Smooth muscle cell (in vitro differentiated cells): ENCODE results near the gene KRTAP4-5. TPM values are rescaled to one million over a fixed set of nuclear protein-coding genes. Genes with fewer than 3 reads are reported as not detected.
"Not testable (repeated sequence)": the region's sequence is repeated elsewhere in the genome, so short reads cannot be mapped to it uniquely, and the experiment has no call there.

ENCODE experiments used
- DNase-seq: peaks from one replicate; lab custom pipeline; 2025; ENCODE audit not compliant: unreplicated experiment; lab: John Stamatoyannopoulos, UW
- H2AFZ ChIP-seq: fragments of 200-600 bp; sonication (generic); 2 replicates; pipeline ENCODE4 v1.6.0; 2016; ENCODE audit warnings: antibody characterized with exemption, low read depth, mild to moderate bottlenecking
- H3F3A ChIP-seq: fragments of 200-600 bp; sonication (generic); 2 replicates; pipeline ENCODE4 v1.6.0; 2017; ENCODE audit warnings: antibody characterized with exemption, low read depth
- H3K27ac ChIP-seq: fragments of 200-600 bp; sonication (generic); 2 replicates; pipeline ENCODE4 v1.5.1; 2016; ENCODE audit warnings: low read depth, mild to moderate bottlenecking
- H3K27me3 ChIP-seq: fragments of 200-600 bp; sonication (generic); 2 replicates; pipeline ENCODE4 v1.6.1; 2016; ENCODE audit warnings: low read depth, mild to moderate bottlenecking
- H3K36me3 ChIP-seq: fragments of 200-600 bp; sonication (generic); 2 replicates; pipeline ENCODE4 v1.5.1; 2016; ENCODE audit warnings: low read depth
- H3K4me1 ChIP-seq: fragments of 200-600 bp; sonication (generic); 2 replicates; pipeline ENCODE4 v1.5.1; 2016; ENCODE audit warnings: low read depth
- H3K4me2 ChIP-seq: fragments of 200-600 bp; sonication (generic); 2 replicates; pipeline ENCODE4 v1.6.0; 2016; ENCODE audit warnings: mild to moderate bottlenecking
- H3K4me3 ChIP-seq: fragments of 200-600 bp; sonication (generic); 2 replicates; pipeline ENCODE4 v1.5.1; 2016; ENCODE audit warnings: mild to moderate bottlenecking
- H3K79me2 ChIP-seq: fragments of 200-600 bp; sonication (generic); 2 replicates; pipeline ENCODE4 v1.6.0; 2016; ENCODE audit warnings: low read depth, mild to moderate bottlenecking
- H3K9ac ChIP-seq: fragments of 200-600 bp; sonication (generic); 2 replicates; pipeline ENCODE4 v1.6.0; 2016; ENCODE audit warnings: low read depth
- H3K9me3 ChIP-seq: fragments of 200-600 bp; sonication (generic); replicated peaks from 2 replicates; pipeline ENCODE4 v1.5.1; 2016; ENCODE audit warnings: low read depth
- H4K20me1 ChIP-seq: fragments of 200-600 bp; sonication (generic); 2 replicates; pipeline ENCODE4 v1.6.0; 2016; ENCODE audit warnings: low read depth
- WGBS: methylation state at CpG from one replicate; pipeline ENCODE4 v1.1.7; 2016; ENCODE audit warnings: low lambda C conversion rate; 5-methylcytosine and 5-hydroxymethylcytosine counted together
- polyA plus RNA-seq: library from polyadenylated mRNA; unstranded; fragments of >200 nt; fragmentation: Nextera tagmentation; extraction: Ambion mirVana; gene quantifications from 2 replicates; pipeline ENCODE4 v1.2.1, GENCODE V29; 2016
- total RNA-seq: library from RNA; depleted of rRNA; stranded (reverse); fragments of >200 nt; gene quantifications from 2 replicates; pipeline ENCODE4 v1.2.3, GENCODE V29; 2014
- TF ChIP-seq, protein P1 (sequence below): fragments of 200-600 bp; sonication (generic); IDR thresholded peaks from 2 replicates; pipeline ENCODE4 v1.5.1; 2017; ENCODE audit warnings: borderline replicate concordance, mild to moderate bottlenecking, antibody characterized with exemption; ENCODE audit not compliant: insufficient read depth, poor library complexity, severe bottlenecking

KRTAP4-5 gene
- total and polyA plus RNA-seq, 2 experiments from 2014 or later: not detected

DNA sequence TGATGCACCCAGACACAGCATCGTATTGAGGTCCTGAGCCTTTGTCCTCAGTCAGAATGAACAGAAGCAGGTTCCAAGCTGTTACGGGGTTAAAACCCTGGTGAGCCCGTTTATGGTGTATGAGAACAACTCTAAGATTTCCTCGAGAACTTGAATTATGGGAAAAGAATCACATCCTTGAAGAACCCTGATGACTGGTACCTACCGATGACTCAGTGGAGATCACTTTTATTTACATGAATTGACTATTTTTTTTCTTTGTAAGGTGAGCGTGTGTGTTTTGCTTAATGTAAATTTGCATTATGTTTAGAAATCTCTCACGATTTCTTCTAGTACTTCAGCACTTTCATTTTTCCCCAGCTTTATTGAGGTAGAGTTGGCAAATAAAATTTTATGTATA lies 14.2 kb upstream of the KRTAP4-5 start:
- no peak overlapping the region for H3K9ac ChIP-seq
- H3K9me3 ChIP-seq: no peaks in the 10 kb centered on the region
- H3F3A ChIP-seq: no peaks in the 10 kb centered on the region
- no peaks in the 10 kb centered on the region for H4K20me1 ChIP-seq
- H3K4me2 ChIP-seq: no peak overlapping the region
- H3K36me3 ChIP-seq: no peaks in the 10 kb centered on the region
- DNase-seq: no peak
- peaks cover 7% of the 10 kb centered on the region for H3K27me3 ChIP-seq
- TF ChIP-seq, protein P1, sequence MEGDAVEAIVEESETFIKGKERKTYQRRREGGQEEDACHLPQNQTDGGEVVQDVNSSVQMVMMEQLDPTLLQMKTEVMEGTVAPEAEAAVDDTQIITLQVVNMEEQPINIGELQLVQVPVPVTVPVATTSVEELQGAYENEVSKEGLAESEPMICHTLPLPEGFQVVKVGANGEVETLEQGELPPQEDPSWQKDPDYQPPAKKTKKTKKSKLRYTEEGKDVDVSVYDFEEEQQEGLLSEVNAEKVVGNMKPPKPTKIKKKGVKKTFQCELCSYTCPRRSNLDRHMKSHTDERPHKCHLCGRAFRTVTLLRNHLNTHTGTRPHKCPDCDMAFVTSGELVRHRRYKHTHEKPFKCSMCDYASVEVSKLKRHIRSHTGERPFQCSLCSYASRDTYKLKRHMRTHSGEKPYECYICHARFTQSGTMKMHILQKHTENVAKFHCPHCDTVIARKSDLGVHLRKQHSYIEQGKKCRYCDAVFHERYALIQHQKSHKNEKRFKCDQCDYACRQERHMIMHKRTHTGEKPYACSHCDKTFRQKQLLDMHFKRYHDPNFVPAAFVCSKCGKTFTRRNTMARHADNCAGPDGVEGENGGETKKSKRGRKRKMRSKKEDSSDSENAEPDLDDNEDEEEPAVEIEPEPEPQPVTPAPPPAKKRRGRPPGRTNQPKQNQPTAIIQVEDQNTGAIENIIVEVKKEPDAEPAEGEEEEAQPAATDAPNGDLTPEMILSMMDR: no peak
- H3K27ac ChIP-seq: no peak overlapping the region
- H2AFZ ChIP-seq: no peak overlapping the region
- H3K4me3 ChIP-seq: no peak overlapping the region
- no peaks in the 10 kb centered on the region for H3K79me2 ChIP-seq
- WGBS: 87% methylated on average over 7 of the region's 7 CpGs
- H3K4me1 ChIP-seq: no peaks in the 10 kb centered on the region

DNA sequence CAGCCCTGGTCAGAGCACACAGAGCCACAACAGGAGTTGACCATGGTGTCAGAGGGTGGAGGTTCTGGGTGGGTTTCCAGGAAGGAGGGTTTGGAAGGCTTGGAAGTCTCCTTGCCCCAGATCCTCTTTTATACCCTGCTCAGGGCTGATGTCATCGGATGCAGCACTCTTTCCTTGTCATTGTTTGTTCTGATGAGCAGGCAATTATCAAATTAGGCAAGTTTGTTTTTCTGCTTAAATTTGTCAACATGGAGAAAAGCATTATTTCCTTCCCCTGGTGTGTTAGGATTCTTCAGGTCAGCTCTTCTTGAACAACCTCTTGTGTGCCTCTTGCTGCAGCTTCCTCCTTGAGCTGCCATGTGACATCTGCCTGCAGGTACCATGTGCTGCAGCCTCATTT lies 11.0 kb upstream of the KRTAP4-5 start, which contains the start of gene KRTAP4-4:
KRTAP4-4 (minus strand) TSS at position 101 of the 400 bp plus-strand sequence; CDS start at position 44, 57 bp downstream.
- TF ChIP-seq, protein P1: no peak
- no peak within 1 kb of the TSS for H3K4me3 ChIP-seq
- no peaks in the 10 kb centered on the region for H3K36me3 ChIP-seq

DNA sequence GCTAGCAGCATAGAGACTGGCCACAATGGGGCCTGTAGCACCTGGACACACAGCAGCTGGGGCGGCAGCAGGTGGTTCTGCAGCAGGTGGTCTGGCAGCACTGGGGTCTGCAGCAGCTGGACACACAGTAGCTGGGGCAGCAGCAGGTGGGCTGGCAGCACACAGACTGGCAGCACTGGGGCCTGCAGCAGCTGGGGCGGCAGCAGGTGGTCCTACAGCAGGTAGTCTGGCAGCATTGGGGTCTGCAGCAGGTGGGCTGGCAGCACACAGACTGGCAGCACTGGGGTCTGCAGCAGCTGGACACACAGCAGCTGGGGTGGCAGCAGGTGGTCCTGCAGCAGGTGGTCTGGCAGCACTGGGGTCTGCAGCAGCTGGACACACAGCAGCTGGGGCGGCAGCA lies 10.6 kb upstream of the KRTAP4-5 start:
- DNase-seq: not testable (repeated sequence)

More for the DNA sequence above, 11.0 kb upstream of the KRTAP4-5 start, which contains the start of gene KRTAP4-4:
- Histone ChIP-seq H3K9me3 (no peaks in the 10 kb centered on the region), H3K27ac (no peak within 1 kb of the TSS), H3F3A (no peaks in the 10 kb centered on the region), H3K4me1 (no peaks in the 10 kb centered on the region), H3K79me2 (no peaks in the 10 kb centered on the region), H3K4me2 (no peak within 1 kb of the TSS), H4K20me1 (no peaks in the 10 kb centered on the region), H3K9ac (no peak within 1 kb of the TSS), H2AFZ (no peak within 1 kb of the TSS), H3K27me3 (peaks cover 4% of the 10 kb centered on the region)
- WGBS: 89% methylated on average over 1 of the region's 1 CpG
- DNase-seq: no peak

DNA sequence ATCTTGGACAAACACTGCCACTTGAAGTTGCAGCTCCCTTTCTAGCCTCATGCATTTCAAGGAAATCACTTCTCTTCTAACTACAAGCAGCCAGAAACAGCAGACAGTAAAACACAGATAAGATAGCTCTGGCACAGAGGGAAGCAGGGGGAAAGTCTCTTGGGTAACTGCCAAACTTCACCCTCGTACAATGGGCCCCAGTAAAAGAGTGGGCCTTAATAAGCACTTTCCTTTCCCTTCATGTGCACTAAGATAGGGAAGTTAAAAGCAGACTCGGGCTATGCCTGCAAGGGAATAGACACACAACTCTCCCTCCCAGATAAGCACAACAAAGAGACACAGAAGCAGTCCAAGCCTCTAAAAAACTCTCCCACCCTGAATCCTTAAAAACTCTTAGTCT lies 4.2 kb upstream of the KRTAP4-5 start:
- no peaks in the 10 kb centered on the region for H3K36me3 ChIP-seq
- no peaks in the 10 kb centered on the region for H4K20me1 ChIP-seq
- H2AFZ ChIP-seq: peak overlapping the region; percentile 26
- H3K27ac ChIP-seq: no peak overlapping the region
- no peaks in the 10 kb centered on the region for H3K4me1 ChIP-seq
- TF ChIP-seq, protein P1: no peak
- H3F3A ChIP-seq: no peaks in the 10 kb centered on the region
- no peak overlapping the region for H3K9ac ChIP-seq
- no peaks in the 10 kb centered on the region for H3K79me2 ChIP-seq
- no peaks in the 10 kb centered on the region for H3K9me3 ChIP-seq
- no peak overlapping the region for H3K4me3 ChIP-seq
- H3K27me3 ChIP-seq: no peaks in the 10 kb centered on the region
- H3K4me2 ChIP-seq: no peak overlapping the region
- no peak for DNase-seq
- 7% methylated on average over 2 of the region's 2 CpGs for WGBS

More for the DNA sequence above, 10.6 kb upstream of the KRTAP4-5 start:
- not testable (repeated sequence) for H3K27me3 ChIP-seq, H3K36me3 ChIP-seq, H3K27ac ChIP-seq, H3K79me2 ChIP-seq, H3K9me3 ChIP-seq, H3K4me2 ChIP-seq, H3F3A ChIP-seq, H3K4me3 ChIP-seq, H2AFZ ChIP-seq, H3K4me1 ChIP-seq, H4K20me1 ChIP-seq, H3K9ac ChIP-seq
- 82% methylated on average over 3 of the region's 3 CpGs for WGBS
